ENCODE results near the gene BCAT1. TPM values are rescaled to one million over a fixed set of nuclear protein-coding genes. Genes with fewer than 3 reads are reported as not detected.
A peak's percentile ranks its signal among the peaks of the same experiment; 100 is the strongest.

Gene BCAT1
- total and polyA plus RNA-seq, 9 of the 15 experiments (the other 6 are each of a cell fraction or from before 2014, with no cell fraction given): 38.5 to 157 (median 66.8) TPM

- no peak for TF ChIP-seq ZNF449 (CRISPR knock-in tag; IDR thresholded peaks at IDR 0.05)
- TF ChIP-seq GTF2B (IDR thresholded peaks at IDR 0.05; ENCODE audit: extremely low read depth, insufficient read length): no peak
- TF ChIP-seq PCBP2 (IDR thresholded peaks at IDR 0.05; ENCODE audit: low read depth, low read length, poor library complexity, severe bottlenecking): no peak
- no peak for TF ChIP-seq SIRT6 (IDR thresholded peaks at IDR 0.05; ENCODE audit: low read depth, low read length)
- 0 out of 2 replicates have a peak, but pooled peaks have one; percentile 10 for TF ChIP-seq SUPT5H (IDR thresholded peaks at IDR 0.05)
- TF ChIP-seq SMARCA4 (IDR thresholded peaks at IDR 0.05): peak; percentile 64
- no peak for TF ChIP-seq C11orf30 (IDR thresholded peaks at IDR 0.05; ENCODE audit: low read depth)
- TF ChIP-seq ATF1 (CRISPR knock-in tag; IDR thresholded peaks at IDR 0.05): no peak
- TF ChIP-seq ATF1 (tag; IDR thresholded peaks at IDR 0.05): peak; percentile 22; the same call in 1 of the 2 replicates
- no peak for TF ChIP-seq KDM4B (IDR thresholded peaks at IDR 0.05; ENCODE audit: borderline replicate concordance in 2 of 2, low read depth in 1 of 2)
- TF ChIP-seq DDX20 (tag; IDR thresholded peaks at IDR 0.05; ENCODE audit: low read depth): no peak
- TF ChIP-seq MNT (conservative IDR thresholded peaks at IDR 0.05): 0 out of 4 replicates have a peak, but pooled peaks of 1 of the 2 experiments have one; percentile 23
- no peak for TF ChIP-seq RBM22 (IDR thresholded peaks at IDR 0.05; ENCODE audit: low read depth, low read length, poor library complexity, severe bottlenecking)
- TF ChIP-seq TCFL5 (CRISPR knock-in tag; conservative IDR thresholded peaks at IDR 0.05): no peak
- no peak for TF ChIP-seq IRF2 (CRISPR knock-in tag; IDR thresholded peaks at IDR 0.05)
- TF ChIP-seq ETV6 (IDR thresholded peaks at IDR 0.05; ENCODE audit: borderline replicate concordance in 1 of 2, low read depth in 2 of 2, low read length in 1 of 2): no peak
- no peak for TF ChIP-seq ETV6 (CRISPR knock-in tag; IDR thresholded peaks at IDR 0.05; ENCODE audit: borderline replicate concordance)
- no peak for TF ChIP-seq ZNF274 (IDR thresholded peaks at IDR 0.05; ENCODE audit: borderline replicate concordance, low read depth, low read length)
- peak; percentile 74 for TF ChIP-seq SMARCE1 (IDR thresholded peaks at IDR 0.05)
- no peak for TF ChIP-seq ZNF644 (tag; IDR thresholded peaks at IDR 0.05; ENCODE audit: low read depth)
- TF ChIP-seq DPF2 (IDR thresholded peaks at IDR 0.05): peak; percentile 72
Measured at GRCh38 chr12:24937553-24938244, 11.2 kb downstream of the BCAT1 start (continued).
